ENCODE results near the gene FIP1L1. TPM values are rescaled to one million over a fixed set of nuclear protein-coding genes. Genes with fewer than 3 reads are reported as not detected.

FIP1L1 gene
- total RNA-seq, 1 experiment from 2014 or later, result 47.6 TPM

- no peak for TF ChIP-seq NFATC4 (CRISPR knock-in tag; IDR thresholded peaks at IDR 0.05)
- TF ChIP-seq ZNF263 (CRISPR knock-in tag; IDR thresholded peaks at IDR 0.05; ENCODE audit: low read depth), result no peak
- TF ChIP-seq ZSCAN18 (CRISPR knock-in tag; IDR thresholded peaks at IDR 0.05), result no peak
- no peak for TF ChIP-seq FOXK1 (CRISPR knock-in tag; IDR thresholded peaks at IDR 0.05)
- no peak for TF ChIP-seq AR (CRISPR knock-in tag; IDR thresholded peaks at IDR 0.05)
- TF ChIP-seq PRDM15 (CRISPR knock-in tag; IDR thresholded peaks at IDR 0.05), result no peak
- no peak for TF ChIP-seq USF2 (CRISPR knock-in tag; IDR thresholded peaks at IDR 0.05)
- no peak for TF ChIP-seq ZNF423 (CRISPR knock-in tag; IDR thresholded peaks at IDR 0.05)
- TF ChIP-seq E2F5 (CRISPR knock-in tag; IDR thresholded peaks at IDR 0.05), result no peak
- TF ChIP-seq ZBTB21 (CRISPR knock-in tag; IDR thresholded peaks at IDR 0.05; ENCODE audit: borderline replicate concordance), result no peak
- TF ChIP-seq GTF2I (CRISPR knock-in tag; conservative IDR thresholded peaks at IDR 0.05), result no peak
- no peak for TF ChIP-seq ZNF416 (CRISPR knock-in tag; IDR thresholded peaks at IDR 0.05)
- ChIA-PET CTCF (interaction anchor here (0.6 to 1.2 kb wide), 2 partner anchors 97 to 880 kb away, joined by 3 read pairs; no protein-coding TSS in a partner anchor), POLR2A (no interaction called here)
- Mint-ChIP-seq H3K27ac (no peak overlapping the region), H3K36me3 (peaks cover 33% of the 10 kb centered on the region), H3K4me1 (no peaks in the 10 kb centered on the region), H3K9me3 (peaks cover 25% of the 10 kb centered on the region), H3K4me3 (no peak overlapping the region), H3K27me3 (ENCODE audit: low read depth) (no peaks in the 10 kb centered on the region)
- ATAC-seq (no peak), DNase-seq (ENCODE audit: low spot score) (no peak)
Observed at GRCh38 chr4:53354012-53354722, 23.3 kb upstream of the FIP1L1 start.

- ChIA-PET CTCF (no interaction called here), POLR2A (no interaction called here)
- H3K9me3 Mint-ChIP-seq, result peaks cover 25% of the 10 kb centered on the region
- no peak overlapping the region for H3K27ac Mint-ChIP-seq
- H3K4me1 Mint-ChIP-seq, result 0 out of 2 replicates have a peak, but pooled peaks cover 3% of the 10 kb centered on the region
- DNase-seq (ENCODE audit: low spot score) (no peak), ATAC-seq (no peak)
- H3K4me3 Mint-ChIP-seq, result no peak overlapping the region
- H3K27me3 Mint-ChIP-seq (ENCODE audit: low read depth), result no peaks in the 10 kb centered on the region
- H3K36me3 Mint-ChIP-seq, result peaks cover 33% of the 10 kb centered on the region
- TF ChIP-seq ZNF121 (CRISPR knock-in tag; IDR thresholded peaks at IDR 0.05), result no peak
- no peak for TF ChIP-seq CTCF (IDR thresholded peaks at IDR 0.05)
- TF ChIP-seq ERG (CRISPR knock-in tag; IDR thresholded peaks at IDR 0.05), result no peak
- TF ChIP-seq SMAD4 (CRISPR knock-in tag; IDR thresholded peaks at IDR 0.05), result no peak
- TF ChIP-seq NR1H2 (CRISPR knock-in tag; IDR thresholded peaks at IDR 0.05), result no peak
- no peak for TF ChIP-seq EMX1 (CRISPR knock-in tag; IDR thresholded peaks at IDR 0.05)
- TF ChIP-seq HMGXB4 (CRISPR knock-in tag; IDR thresholded peaks at IDR 0.05), result no peak
Observed at GRCh38 chr4:53355930-53356521, 21.4 kb upstream of the FIP1L1 start.

Measured in WTC11 (cell line).